Tibial nerve (tissue), 4 donors: ENCODE measurements around the gene SAMD1. TPM values are rescaled to one million over a fixed set of nuclear protein-coding genes. Genes with fewer than 3 reads are reported as not detected.

Experiments
- DNase-seq, 2 donors: peaks; one replicate each; pipeline ENCODE4 v3.0.0-alpha.2; 2019; ENCODE audit warnings: low spot score in 2 of 2
- H3K27ac ChIP-seq, 4 donors: fragments of 200-600 bp; sonication (generic) in 3 of 4; one replicate each; pipeline ENCODE4 v1.5.1; 2017 to 2019; ENCODE audit warnings: mild to moderate bottlenecking in 1 of 4
- H3K27me3 ChIP-seq, 2 donors: fragments of 200-600 bp; sonication (generic) in 1 of 2; one replicate each; pipeline versions ENCODE4 v1.5.1 to v1.6.0; 2017 to 2019
- H3K36me3 ChIP-seq, 3 donors: fragments of 200-600 bp; sonication (generic); one replicate each; pipeline ENCODE4 v1.5.1; 2018 to 2019
- H3K4me1 ChIP-seq, 4 donors: fragments of 200-600 bp; sonication (generic) in 3 of 4; one replicate each; pipeline ENCODE4 v1.5.1; 2017 to 2019
- H3K4me3 ChIP-seq, 4 donors: fragments of 200-600 bp; sonication (generic) in 3 of 4; one replicate each; pipeline ENCODE4 v1.5.1; 2017 to 2019; ENCODE audit warnings: mild to moderate bottlenecking in 1 of 4, moderate library complexity in 1 of 4
- H3K9me3 ChIP-seq, 4 donors: fragments of 200-600 bp; sonication (generic) in 3 of 4; one replicate each; pipeline ENCODE4 v1.5.1; 2017 to 2019
- CTCF ChIP-seq, 5 experiments: fragments of 200-600 bp in 3 of 5; fragments of 450-650 bp in 2 of 5; sonication (generic) in 3 of 5; IDR thresholded peaks; one replicate each; pipeline ENCODE4 v1.5.1; 2016 to 2019; ENCODE audit warnings: antibody characterized with exemption in 5 of 5, mild to moderate bottlenecking in 3 of 5, moderate library complexity in 2 of 5
- EP300 ChIP-seq, 2 donors: sonication (generic); formaldehyde crosslinking; IDR thresholded peaks; one replicate each; pipeline ENCODE4 v1.6.1; 2017; ENCODE audit warnings: antibody characterized with exemption in 2 of 2, mild to moderate bottlenecking in 1 of 2
- POLR2A ChIP-seq, 2 donors: fragments of 450-650 bp; IDR thresholded peaks; one replicate each; pipeline ENCODE4 v1.6.1; 2017; ENCODE audit warnings: antibody characterized with exemption in 2 of 2, mild to moderate bottlenecking in 2 of 2, moderate library complexity in 2 of 2
- WGBS, 2 donors: methylation state at CpG; one replicate each; pipeline ENCODE4 v1.1.5; 2018; 5-methylcytosine and 5-hydroxymethylcytosine counted together
- total RNA-seq, 4 donors: library from RNA; depleted of rRNA; stranded (reverse); fragments of >200 nt; gene quantifications; one replicate each; pipeline ENCODE4 v1.1.0, GENCODE V29; 2016

The SAMD1 gene
- total RNA-seq, 4 donors from 2014 or later, result 5.9 to 31.4 (median 19.0) TPM

GRCh38 chr19:14061081-14061749, 29.3 kb downstream of the SAMD1 start:
- no peaks in the 10 kb centered on the region for H3K9me3 ChIP-seq
- H3K27me3 ChIP-seq, result peaks cover 2 to 62% of the 10 kb centered on the region in 2 donors
- peaks cover 0 to 22% (median 5%) of the 10 kb centered on the region in 4 donors for H3K4me1 ChIP-seq
- H3K4me3 ChIP-seq, result no peak overlapping the region
- H3K27ac ChIP-seq, result peak overlapping the region in 1 of 4 donors; percentile 39
- WGBS, 2 donors, result 54% methylated on average over 9 of the region's 9 CpGs
- DNase-seq, result no peak
- H3K36me3 ChIP-seq, result no peaks in the 10 kb centered on the region
- TF ChIP-seq POLR2A (IDR thresholded peaks at IDR 0.05), result no peak
- no peak for TF ChIP-seq EP300 (IDR thresholded peaks at IDR 0.05)
- TF ChIP-seq CTCF (IDR thresholded peaks at IDR 0.05), result no peak

DNA sequence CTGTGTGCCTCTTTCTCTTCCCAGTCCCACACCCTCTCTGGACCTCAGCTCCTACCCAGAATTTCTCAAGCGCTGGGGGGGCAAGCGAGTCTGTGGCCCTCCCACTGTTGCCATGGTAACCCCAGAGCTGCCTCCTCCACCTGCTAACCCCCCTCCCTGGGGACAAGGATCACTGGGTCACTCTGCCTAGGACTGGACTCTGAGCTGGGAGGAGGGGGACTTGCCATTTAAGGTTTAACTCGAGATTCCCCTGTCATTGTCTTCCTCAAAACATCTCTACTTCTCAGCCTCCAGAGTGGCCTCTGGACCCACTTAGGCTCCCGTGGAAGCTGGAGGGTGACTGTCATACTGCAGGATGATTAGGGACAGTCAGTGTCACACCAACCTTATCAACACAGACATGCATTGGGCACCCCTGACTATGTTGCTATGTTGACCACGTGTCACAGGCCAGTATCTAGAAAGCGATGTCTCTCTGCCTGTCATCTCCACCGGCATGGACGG, 30.8 kb downstream of the SAMD1 start:
- Histone ChIP-seq H3K27ac (no peak overlapping the region), H3K36me3 (no peaks in the 10 kb centered on the region), H3K9me3 (no peaks in the 10 kb centered on the region), H3K4me3 (no peak overlapping the region), H3K27me3 (peaks cover 2 to 65% of the 10 kb centered on the region in 2 donors), H3K4me1 (peaks cover 0 to 22% (median 5%) of the 10 kb centered on the region in 4 donors)
- no peak for DNase-seq
- 57 to 62% methylated on average over 8 of the region's 8 CpGs for WGBS, 2 donors
- no peak for TF ChIP-seq POLR2A (IDR thresholded peaks at IDR 0.05)
- TF ChIP-seq EP300 (IDR thresholded peaks at IDR 0.05), result no peak
- TF ChIP-seq CTCF (IDR thresholded peaks at IDR 0.05), result no peak

DNA sequence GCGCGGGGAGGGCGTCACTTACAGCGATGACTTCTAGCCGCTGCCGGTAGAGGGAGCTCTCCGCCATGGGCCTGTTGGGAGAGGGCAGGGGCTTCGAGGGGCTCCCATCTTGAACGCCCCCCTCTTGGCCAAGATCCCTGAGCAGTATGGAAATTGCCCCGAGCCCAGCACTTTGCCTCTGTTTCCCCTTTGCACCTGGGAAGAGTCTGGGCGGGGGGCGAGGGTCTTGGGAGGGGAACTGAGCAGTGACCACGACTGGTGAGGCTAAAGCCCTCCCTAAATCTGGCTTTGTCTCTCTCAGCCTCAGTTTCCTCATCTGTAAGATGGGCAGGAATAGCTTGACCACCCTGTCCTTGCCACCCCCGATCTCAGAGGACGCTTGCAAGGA, 31.5 kb downstream of the SAMD1 start:
- H3K27me3 ChIP-seq, result peaks cover 2 to 62% of the 10 kb centered on the region in 2 donors
- WGBS, 2 donors, result 13 to 16% methylated on average over 14 to 15 of the region's 15 CpGs
- H3K36me3 ChIP-seq, result no peaks in the 10 kb centered on the region
- no peak for DNase-seq
- peaks cover 0 to 4% (median 0%) of the 10 kb centered on the region in 4 donors for H3K9me3 ChIP-seq
- no peak overlapping the region for H3K4me3 ChIP-seq
- no peak for TF ChIP-seq EP300 (IDR thresholded peaks at IDR 0.05)
- TF ChIP-seq CTCF (IDR thresholded peaks at IDR 0.05), result peak; percentile 34 to 47 (median 41)
- TF ChIP-seq POLR2A (IDR thresholded peaks at IDR 0.05), result no peak
- no peak overlapping the region for H3K27ac ChIP-seq
- peaks cover 0 to 22% (median 5%) of the 10 kb centered on the region in 4 donors for H3K4me1 ChIP-seq

DNA sequence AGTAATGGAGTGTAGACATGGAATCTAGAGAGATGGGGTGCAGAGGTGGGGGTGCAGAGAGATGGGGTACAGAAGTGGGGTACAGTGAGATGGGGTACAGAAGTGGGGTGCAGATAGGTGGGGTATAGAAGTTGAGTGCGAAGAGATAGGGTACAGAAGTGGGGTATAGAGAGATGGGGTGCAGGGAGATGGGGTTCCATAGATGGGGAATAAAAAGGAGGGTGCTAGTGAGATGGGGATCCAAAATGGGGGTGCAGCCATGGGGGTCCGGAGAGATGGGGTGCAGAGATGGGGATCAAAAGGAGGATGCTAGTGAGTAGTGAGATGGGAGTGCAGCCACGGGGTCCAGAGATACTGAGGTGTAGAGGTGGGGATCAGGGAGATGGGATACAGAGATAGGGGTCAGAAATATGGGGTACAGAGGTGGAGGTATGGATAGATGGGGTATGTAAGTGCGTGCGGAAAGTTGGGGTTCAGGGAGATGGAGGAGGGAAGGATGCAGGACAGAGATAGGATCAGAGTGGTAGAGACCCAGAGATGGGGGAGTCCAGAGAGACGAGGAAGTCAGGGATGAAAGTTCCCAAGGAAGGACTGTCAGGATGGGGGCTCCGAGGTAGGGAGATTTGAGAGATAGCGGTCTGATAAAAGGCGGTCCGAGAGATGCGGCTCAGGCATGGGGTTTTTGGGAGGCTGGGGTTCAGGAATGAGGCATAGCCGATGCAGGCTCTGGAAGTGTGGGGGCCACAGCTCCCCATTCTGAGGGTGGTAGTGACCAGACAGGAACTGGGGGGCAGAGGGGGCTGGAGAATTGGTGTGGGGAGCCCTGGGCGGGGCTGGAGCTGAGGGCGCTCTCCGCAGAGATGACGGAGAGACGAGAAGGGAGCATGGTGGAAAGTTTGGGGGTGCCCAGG, 32.1 kb downstream of the SAMD1 start:
- peak overlapping the region in 1 of 4 donors; percentile 48 for H3K4me3 ChIP-seq
- WGBS, 2 donors, result 23 to 24% methylated on average over 17 of the region's 17 CpGs
- H3K27me3 ChIP-seq, result peaks cover 2 to 62% of the 10 kb centered on the region in 2 donors

DNA sequence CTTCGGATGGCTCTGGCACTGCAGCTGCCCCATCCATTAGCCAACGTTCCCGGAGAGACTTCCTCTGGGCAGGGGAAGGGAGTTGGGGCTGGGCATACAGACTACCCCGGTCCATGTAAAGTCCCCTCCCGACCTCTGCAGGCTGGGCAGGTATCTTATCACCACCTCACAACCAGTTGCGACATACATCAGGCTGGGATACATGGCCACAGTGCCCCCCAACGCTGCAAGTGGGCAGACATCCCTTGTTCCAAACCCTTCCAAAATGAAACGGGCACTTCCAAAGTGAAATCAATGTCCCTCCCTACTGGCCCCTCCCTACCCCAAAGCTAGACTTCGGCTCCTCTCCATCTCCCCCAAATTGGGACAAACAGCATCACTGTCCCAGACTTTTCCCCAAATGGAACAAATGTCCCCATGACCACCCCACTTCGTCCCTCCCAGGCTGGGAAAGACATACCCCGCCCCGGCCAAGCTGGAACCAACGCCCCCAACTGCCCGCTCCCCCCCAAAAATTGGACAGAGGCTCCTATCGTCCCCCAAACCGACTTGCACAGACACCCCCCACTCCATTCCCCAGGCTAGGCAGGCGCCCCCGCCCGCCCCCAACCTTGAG, 33.7 kb downstream of the SAMD1 start:
- Histone ChIP-seq H3K9me3 (peaks cover 0 to 17% (median 0%) of the 10 kb centered on the region in 4 donors), H3K27me3 (peaks cover 2 to 52% of the 10 kb centered on the region in 2 donors), H3K36me3 (peaks cover 0 to 14% (median 0%) of the 10 kb centered on the region in 3 donors), H3K4me3 (peak overlapping the region in 3 of 4 donors; percentile 18 to 48 (median 28)), H3K4me1 (peaks cover 0 to 22% (median 5%) of the 10 kb centered on the region in 4 donors), H3K27ac (no peak overlapping the region)
- no peak for DNase-seq
- 26 to 33% methylated on average over 18 to 19 of the region's 19 CpGs for WGBS, 2 donors
- TF ChIP-seq CTCF (IDR thresholded peaks at IDR 0.05), result no peak
- no peak for TF ChIP-seq EP300 (IDR thresholded peaks at IDR 0.05)
- TF ChIP-seq POLR2A (IDR thresholded peaks at IDR 0.05), result no peak

More for the DNA sequence above, 32.1 kb downstream of the SAMD1 start:
- DNase-seq, result no peak
- Histone ChIP-seq H3K36me3 (peaks cover 0 to 4% (median 0%) of the 10 kb centered on the region in 3 donors), H3K4me1 (peaks cover 0 to 22% (median 5%) of the 10 kb centered on the region in 4 donors), H3K9me3 (peaks cover 0 to 10% (median 0%) of the 10 kb centered on the region in 4 donors), H3K27ac (no peak overlapping the region)
- no peak for TF ChIP-seq POLR2A (IDR thresholded peaks at IDR 0.05)
